Stimulated activated CD4-positive, alpha-beta T cell treated with anti-CD3 and anti-CD28 coated beads, Interleukin-1b, Interleukin-23, amount 100 ng/mL, for 48 hours (primary cell): ENCODE results near the gene NRCAM.
A peak's percentile ranks its signal among the peaks of the same experiment; 100 is the strongest.

Source experiments
- DNase-seq: peaks from one replicate; pipeline ENCODE4 v3.0.0-alpha.2; 2020

The NRCAM gene

DNA sequence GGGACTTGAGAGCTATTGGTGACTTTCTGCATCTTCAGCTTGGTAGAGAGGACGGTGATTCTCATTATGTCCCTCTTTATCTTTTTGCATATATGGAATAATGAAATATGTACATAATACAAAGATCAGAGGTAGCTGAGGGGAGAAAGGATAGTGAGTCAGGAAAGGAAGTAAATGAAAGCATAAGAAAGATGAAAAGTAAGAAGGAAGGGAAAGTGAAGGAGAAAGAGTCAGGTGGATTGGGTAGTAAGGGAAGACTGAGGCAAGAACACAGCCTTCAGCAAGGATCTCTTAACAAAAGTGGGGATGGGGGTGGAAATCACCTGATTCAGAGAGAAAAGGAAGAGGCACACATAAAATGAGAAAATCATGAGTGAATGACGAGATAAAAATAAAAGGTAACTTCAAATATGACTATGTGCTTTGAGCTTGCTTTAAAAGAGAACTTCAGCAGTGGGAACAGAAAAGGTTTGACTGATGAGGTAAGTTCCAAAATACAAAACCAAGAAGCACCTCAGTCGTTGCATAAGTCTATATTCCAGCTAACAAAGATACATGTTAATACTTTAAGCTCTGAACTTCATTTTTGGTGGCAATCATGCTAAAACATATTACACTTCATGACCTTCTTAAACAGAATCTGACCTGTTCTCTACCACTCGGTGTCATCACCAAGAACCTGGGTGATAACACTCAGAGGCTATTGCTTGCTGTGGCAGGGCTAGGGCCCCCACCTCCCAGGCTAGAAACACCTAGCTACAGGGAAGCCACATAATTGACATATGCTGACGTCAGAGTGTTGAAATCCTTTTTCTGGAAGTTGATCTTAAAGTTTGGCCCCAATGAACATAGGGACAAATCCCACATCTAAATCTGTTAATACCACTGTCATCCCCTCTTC, 32.9 kb downstream of the NRCAM start:
- DNase-seq: no peak

DNA sequence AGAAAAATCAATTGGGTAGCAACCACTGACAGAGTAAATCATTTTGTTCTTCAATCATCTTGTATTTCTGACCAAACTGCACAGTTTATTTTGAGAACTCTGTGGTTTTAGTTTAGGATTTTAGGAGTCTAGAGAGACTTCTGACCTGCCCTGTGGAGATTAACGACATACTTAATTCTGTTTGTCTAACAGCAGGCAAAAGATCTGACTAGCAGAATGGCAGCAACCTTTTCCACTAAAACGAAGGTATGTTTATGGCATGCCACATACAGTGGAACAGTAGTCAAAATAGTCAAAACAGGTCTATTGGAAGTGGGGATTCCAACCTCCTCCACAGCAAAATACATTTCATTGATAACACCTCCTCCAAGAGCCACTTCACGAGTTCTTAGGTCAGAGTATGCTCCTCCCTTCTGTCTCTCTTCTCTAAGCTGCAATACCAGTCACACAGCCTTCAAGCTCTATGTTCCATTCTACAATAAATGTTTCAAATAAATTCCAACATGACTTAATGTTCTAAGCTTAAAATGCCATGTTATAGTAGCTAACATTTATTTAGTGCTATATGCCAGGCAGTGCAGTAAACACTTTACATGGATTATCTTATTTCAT, 34.4 kb downstream of the NRCAM start:
- DNase-seq: no peak

DNA sequence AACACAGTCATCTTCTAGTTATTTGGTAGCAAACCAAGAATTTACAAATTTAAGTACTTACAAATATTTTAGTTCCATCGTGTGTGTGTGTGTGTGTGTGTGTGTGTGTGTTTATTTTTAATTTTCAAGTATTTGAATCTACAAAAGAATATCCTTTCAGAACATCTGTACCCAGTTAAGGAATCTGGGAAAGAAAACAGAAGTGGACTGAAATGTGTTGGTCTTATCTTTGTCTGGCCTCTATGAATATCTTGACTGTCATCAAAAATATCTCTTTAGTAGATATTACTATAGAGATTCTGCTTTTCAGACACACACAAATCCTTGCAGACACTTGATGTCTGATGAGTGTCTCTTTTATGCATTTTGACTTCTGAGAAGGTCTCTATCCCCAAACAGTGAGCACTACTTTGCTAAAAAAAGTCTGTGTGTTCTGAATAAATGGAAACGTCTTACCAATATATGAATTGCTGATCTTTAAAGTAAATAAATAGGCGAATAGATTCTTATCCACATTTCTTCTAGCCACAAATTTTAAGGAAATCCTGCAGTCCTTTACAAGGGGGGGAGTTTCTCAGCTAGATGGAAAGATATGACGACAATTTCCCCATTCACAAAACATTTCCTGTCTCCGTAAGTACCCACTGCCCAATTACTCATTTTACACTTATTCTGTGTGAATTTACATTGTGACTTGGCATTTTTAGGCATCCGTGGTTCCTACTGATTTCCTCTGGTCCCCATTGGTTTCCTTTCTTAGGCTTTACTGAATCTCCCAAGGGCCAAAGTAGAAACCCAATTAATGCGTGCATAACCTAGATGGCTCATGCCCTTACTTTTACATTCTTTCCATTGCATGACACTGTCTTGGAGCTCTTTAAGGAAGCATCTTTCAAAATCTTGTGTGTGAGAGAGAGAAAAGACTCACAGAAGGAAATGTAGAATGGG, 36.0 kb downstream of the NRCAM start:
- DNase-seq: no peak

DNA sequence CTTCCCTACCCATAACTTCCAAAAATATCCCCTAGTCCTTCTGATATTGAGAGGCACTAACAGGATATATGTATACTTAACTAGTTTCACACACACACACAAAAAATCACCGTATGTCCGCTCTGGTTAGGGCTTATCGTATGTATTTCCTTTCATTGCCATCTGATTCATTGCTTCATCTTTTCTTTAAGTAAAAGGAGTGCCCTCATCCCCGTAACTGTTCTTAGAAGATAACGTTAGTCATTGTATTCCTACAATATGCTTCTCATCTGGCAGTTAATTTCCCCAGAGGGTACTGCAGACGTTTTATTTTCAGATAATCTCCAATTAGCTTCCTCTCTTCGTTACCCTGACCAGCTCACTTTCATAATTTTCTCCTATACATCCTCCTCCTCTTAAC, 37.3 kb downstream of the NRCAM start:
- no peak for DNase-seq

DNA sequence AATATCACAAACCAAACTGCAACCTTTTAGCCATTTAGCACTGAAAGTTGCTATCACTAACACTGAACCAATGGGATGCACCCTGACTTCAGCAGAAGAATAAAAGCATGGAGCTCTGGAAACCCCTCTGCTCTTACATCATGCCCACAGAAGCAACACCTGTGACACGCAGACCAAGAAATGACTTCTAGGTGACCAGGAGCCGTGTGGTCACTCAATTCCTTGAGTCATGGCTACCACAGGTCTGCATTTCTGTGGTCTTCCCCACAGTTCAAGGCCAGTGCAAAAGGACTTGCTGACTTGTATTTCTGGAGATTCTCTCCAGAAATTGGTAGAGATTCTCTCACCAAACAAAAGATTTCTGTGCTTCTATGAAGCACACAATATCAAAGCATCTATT, 38.3 kb downstream of the NRCAM start:
- DNase-seq: no peak

- no peak for DNase-seq
These were observed 39.1 kb downstream of the NRCAM start for GRCh38 chr7:108417144-108417543.

DNA sequence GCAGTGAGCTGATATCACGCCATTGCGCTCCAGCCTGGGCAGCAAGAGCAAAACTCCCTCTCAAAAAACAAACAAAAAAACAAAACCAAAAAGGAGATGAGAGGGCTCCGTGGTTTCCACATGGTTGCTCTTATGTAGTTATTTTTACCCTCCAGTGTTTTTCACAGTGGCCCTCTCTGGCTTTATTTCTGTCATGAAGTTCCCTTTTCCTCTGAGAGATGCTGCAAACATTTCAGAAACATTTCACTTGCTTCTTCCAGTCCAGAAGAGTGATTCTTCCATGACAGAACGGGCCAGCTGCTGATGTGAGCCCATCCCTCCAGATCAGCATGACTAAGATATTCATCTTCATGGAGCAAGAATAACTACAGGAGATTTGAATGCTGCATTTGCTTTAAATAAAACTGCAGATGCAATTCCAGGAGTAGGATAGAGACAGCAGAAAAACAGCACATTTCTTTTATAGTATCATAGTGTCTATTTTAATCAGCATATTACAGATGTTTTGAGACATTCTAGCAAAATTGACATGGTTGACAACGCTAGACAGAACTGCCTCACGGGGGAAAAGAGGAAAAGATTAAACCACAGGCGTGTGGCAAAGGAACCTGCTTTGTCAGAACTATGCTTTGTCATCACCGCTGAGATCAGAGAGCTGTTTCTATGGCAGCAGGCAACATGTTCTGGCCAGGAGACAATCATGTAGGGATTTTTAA, 40.3 kb downstream of the NRCAM start:
- DNase-seq: peak; percentile 32

DNA sequence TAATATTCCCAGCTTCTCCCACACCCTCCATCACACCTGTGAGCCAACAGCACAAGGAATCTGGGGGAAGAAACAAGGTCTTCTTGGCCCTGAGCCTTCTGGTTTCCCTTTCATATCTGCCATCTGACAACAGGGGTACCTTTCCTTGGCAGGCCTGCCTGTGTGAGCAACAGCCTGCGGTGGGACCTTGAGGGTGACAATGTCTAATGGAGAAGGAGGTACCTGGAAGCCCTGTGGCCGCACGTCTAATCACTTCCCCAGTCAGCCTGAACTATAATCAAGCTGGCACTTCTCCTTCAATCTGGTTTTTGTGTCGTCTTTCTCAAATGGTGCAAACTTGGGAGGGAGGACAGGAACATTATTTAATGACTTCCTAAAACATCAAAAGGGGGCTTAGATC, 41.2 kb downstream of the NRCAM start:
- no peak for DNase-seq

- no peak for DNase-seq
These were observed 42.3 kb downstream of the NRCAM start for GRCh38 chr7:108413782-108414492.

DNA sequence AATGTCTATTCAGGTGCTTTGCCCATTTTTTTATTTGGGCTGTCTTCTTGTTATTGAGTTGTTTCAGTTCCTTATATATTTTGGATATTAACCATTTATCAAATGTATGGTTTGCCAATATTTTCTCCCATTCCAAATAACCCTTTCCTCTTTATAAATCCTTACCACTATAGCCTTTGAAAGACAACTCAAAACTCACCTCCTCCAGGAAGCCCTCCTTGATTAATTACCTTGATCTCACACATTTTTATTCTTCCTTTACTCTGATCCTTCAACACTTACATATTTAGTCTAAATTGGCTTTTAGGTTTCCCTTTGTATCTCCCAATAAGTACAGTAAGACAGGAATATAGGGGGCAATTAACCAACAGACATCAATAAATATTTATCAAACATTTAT, 42.9 kb downstream of the NRCAM start:
- DNase-seq: no peak

GRCh38 chr7:108409146-108409545, 47.1 kb downstream of the NRCAM start:
- DNase-seq: no peak

GRCh38 chr7:108408296-108408991, 47.8 kb downstream of the NRCAM start:
- DNase-seq: no peak

GRCh38 chr7:108407676-108408075, 48.6 kb downstream of the NRCAM start:
- DNase-seq: no peak

GRCh38 chr7:108406222-108406890, 49.9 kb downstream of the NRCAM start:
- no peak for DNase-seq

DNA sequence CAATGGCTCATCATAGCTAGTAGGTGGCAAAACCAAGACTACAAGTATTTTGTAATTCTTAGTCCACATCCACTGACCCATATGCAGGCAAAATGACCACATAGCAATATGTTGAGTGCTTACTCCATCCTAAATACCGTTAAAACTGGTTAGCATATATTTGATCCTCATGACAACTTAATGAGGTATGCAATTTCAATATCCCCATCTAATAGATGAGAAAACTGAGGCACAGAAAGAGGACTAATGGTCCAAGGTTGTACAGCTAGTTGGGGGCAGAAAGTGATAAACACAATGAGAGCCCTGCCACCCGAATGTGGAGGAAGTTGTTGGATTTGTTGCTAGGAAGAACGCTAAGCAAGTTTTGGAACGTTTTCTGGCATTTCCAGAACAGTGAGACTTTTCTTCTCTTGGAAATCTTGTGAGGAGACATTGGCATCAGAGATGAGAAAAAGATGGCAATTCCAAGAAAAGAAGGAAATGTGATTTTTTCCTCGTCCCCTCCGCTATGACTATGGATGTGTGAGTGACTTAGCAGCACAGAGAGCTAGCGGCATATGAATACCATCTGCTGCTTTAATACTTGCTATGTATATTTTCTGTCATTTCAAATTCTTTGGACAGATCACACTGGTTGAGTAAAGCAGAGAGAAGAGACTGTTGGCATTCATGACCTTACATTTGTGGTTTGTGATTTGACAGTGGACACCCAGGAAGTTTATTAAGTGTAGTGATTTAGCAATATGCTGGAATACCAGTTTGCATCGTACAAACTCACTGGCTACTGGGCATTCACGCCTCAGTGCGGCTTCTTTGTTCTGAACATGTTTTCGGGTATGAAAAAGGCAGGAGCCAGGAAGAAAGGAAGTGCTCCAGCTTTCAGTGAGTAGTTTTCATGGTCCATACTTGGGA, 51.5 kb downstream of the NRCAM start:
- DNase-seq: no peak

- DNase-seq: no peak
These were observed 52.5 kb downstream of the NRCAM start for GRCh38 chr7:108403597-108404217.

- no peak for DNase-seq
These were observed 53.4 kb downstream of the NRCAM start for GRCh38 chr7:108402865-108403264.

DNA sequence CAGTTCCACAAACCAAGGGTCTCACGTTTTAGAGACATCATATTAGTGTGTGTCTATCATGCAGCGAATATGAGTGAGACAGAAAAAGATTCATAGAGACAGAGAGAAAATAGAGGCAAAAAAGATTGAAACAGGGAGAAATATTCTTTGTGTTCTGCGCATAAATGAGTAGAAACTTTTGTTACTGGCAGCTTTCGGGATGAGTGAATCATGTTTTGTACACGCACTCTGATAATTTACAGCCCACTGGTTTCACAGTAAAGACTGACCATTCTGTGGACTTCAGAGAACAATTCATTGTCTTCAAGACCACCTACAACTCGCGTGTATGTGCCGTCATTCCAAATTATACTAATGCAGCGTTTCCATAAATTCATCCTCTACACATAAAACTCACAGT, 60.2 kb downstream of the NRCAM start:
- DNase-seq: no peak

DNA sequence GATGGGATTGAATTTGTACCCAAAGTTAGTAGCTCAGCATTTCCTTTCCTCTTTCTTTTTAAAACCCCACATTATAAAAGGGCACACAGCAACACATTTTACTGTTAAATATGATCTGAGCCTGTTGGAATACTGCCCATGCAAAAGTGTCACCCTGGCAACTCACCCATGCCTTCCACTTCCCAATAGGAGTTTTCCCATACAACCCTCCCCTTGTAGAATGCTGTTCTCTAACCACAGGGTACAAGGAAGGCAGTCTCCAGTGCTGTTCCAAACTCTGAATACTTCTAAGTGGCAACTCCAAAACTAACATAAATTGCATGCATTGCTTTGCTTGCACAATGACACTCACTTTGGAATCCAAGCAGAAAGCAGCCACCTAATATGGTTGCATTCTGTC, 60.8 kb downstream of the NRCAM start:
- DNase-seq: no peak
